OCI-LY7 (cell line): ENCODE results near the gene SLC6A6. TPM values are rescaled to one million over a fixed set of nuclear protein-coding genes. Genes with fewer than 3 reads are reported as not detected.

Experiments
- BruUV-seq: library from RNA; stranded (reverse); fragments of 400-500 nt; replicated peaks from 2 replicates; lab custom pipeline; 2021; lab: Mats Ljungman, UMichigan
- CTCF ChIA-PET: fragments of 300-600 bp; sonication (Branson Sonifier 250); formaldehyde crosslinking; loops from one replicate; lab custom pipeline; 2022; ENCODE audit warnings: antibody characterized with exemption; ENCODE audit not compliant: unreplicated experiment; lab: Charles Lee
- POLR2A ChIA-PET: fragments of 300-600 bp; sonication (Branson Sonifier 250); formaldehyde crosslinking; loops from one replicate; lab custom pipeline; 2022; ENCODE audit warnings: antibody characterized with exemption; lab: Charles Lee
- DNase-seq: peaks from one replicate; pipeline ENCODE4 v3.0.0-alpha.2; 2015; ENCODE audit warnings: low spot score
- H2AFZ ChIP-seq: fragments of 200-600 bp; sonication (generic), shearing (Covaris generic); 2 replicates; pipeline ENCODE4 v1.6.1; 2014; ENCODE audit warnings: mild to moderate bottlenecking, antibody characterized with exemption, low read length, moderate library complexity
- H3K27ac ChIP-seq: fragments of 200-600 bp; sonication (generic); 2 replicates; pipeline ENCODE4 v1.5.1; 2014; ENCODE audit warnings: mixed run types, low read depth, mild to moderate bottlenecking, moderate library complexity, low read length, inconsistent platforms; ENCODE audit not compliant: poor library complexity, severe bottlenecking
- H3K36me3 ChIP-seq: fragments of 200-600 bp; sonication (generic); 2 replicates; pipeline ENCODE4 v1.6.1; 2014; ENCODE audit warnings: mild to moderate bottlenecking, antibody characterized with exemption, low read length, moderate library complexity, mixed read lengths; ENCODE audit not compliant: insufficient read depth
- H3K4me1 ChIP-seq: fragments of 200-600 bp; sonication (generic); 2 replicates; pipeline ENCODE4 v1.5.1; 2014; ENCODE audit warnings: mild to moderate bottlenecking, low read length; ENCODE audit not compliant: insufficient read depth, poor library complexity, severe bottlenecking
- H3K4me2 ChIP-seq: fragments of 200-600 bp; sonication (generic); 2 replicates; pipeline ENCODE4 v1.6.1; 2014; ENCODE audit warnings: mild to moderate bottlenecking, low read length
- H3K4me3 ChIP-seq: fragments of 200-600 bp; sonication (generic); 2 replicates; pipeline ENCODE4 v1.5.1; 2014; ENCODE audit warnings: mild to moderate bottlenecking, low read depth, low read length; ENCODE audit not compliant: poor library complexity, severe bottlenecking
- H3K79me2 ChIP-seq: fragments of 200-600 bp; sonication (generic); 2 replicates; pipeline ENCODE4 v1.6.1; 2016; ENCODE audit warnings: low read depth, mild to moderate bottlenecking, low read length, moderate library complexity, mixed read lengths; ENCODE audit not compliant: insufficient read depth
- H3K9me2 ChIP-seq: fragments of 200-600 bp; sonication (generic); 2 replicates; pipeline ENCODE4 v1.6.1; 2016; ENCODE audit warnings: mild to moderate bottlenecking, low read length, mixed read lengths; ENCODE audit not compliant: insufficient read depth
- H3K9me3 ChIP-seq: fragments of 200-600 bp; sonication (generic); 2 replicates; pipeline ENCODE4 v1.6.1; 2014; ENCODE audit warnings: mild to moderate bottlenecking, mixed run types, low read length, mixed read lengths
- H4K20me1 ChIP-seq: fragments of 200-600 bp; sonication (generic); 2 replicates; pipeline ENCODE4 v1.6.1; 2014; ENCODE audit warnings: mild to moderate bottlenecking, antibody characterized with exemption, low read length, moderate library complexity, mixed read lengths; ENCODE audit not compliant: insufficient read depth
- EZH2phosphoT487 ChIP-seq: fragments of 200-600 bp; sonication (generic); IDR thresholded peaks from 2 replicates; pipeline ENCODE4 v1.6.1; 2018; ENCODE audit warnings: low read depth, borderline replicate concordance, mild to moderate bottlenecking, mixed run types, antibody characterized with exemption, low read length, moderate library complexity, mixed read lengths
- intact Hi-C: fragments of 100-400 bp; cut with micrococcal nuclease; formaldehyde crosslinking; loops from one replicate; pipeline ENCODE4 v1.10.0; 2022; ENCODE audit not compliant: unreplicated experiment
- total RNA-seq, 2 experiments: library from RNA; depleted of rRNA in 1 of 2; stranded (reverse); fragments of >200 nt in 1 of 2; shearing (Covaris generic) in 1 of 2; gene quantifications; 2 replicates each; pipeline ENCODE4 v1.2.3, GENCODE V29; 2014 to 2022
- TF ChIP-seq, protein P1 (sequence below): fragments of 200-600 bp; sonication (generic); conservative IDR thresholded peaks from 2 replicates; pipeline ENCODE4 v1.5.1; 2014; ENCODE audit warnings: mild to moderate bottlenecking, antibody characterized with exemption, low read length, moderate library complexity, mixed read lengths

The SLC6A6 gene
- total RNA-seq, 2 experiments from 2014 or later = 43.0 to 51.8 TPM

DNA sequence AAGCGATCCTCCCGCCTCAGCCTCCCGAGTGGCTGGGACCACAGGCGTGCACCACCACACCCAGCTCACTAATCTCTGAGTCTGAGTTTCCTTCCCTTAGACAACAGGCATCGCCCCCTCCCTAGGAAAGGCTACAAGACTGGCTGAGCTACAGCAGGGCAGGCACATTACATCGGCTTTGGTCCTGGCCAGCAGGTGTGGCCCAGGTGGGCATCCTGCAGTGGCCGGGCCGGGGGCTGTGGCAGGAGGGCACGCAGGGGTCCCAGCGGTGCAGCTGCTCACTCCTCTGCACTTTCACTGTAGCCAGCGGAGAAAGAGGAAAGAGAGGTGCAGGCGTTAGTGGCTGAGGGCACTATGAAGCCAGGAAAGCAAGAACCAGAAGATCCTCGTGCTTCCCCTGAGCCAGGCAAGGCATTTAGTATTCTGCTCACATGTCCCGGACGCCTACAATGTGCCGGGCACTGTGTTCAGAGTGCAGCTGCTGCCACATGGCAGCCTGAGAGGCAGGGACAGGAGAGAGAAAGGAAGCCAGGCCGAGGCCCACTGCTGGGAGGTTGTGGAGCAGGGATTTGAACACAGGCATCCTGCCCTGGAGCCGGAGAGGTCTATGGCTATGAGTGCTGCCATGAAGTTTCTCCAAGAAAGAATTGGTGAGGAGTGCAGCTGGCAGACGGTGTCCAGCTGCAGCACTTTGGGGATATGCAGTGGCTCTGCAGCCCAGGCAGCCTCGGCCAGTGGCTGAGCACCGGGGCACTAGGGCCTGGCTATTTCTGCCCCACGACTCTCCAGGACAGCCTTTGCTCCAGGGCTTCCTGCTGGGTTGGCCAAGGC lies 115.4 kb downstream of the SLC6A6 start:
- DNase-seq = no peak
- H3K9me2 ChIP-seq = no peaks in the 10 kb centered on the region
- ChIA-PET POLR2A (interaction anchor here (0.7 kb wide), 1 partner anchor 311 kb away, joined by 5 read pairs; no protein-coding TSS in a partner anchor), CTCF (no interaction called here)
- no peak overlapping the region for H3K27ac ChIP-seq
- no peak overlapping the region for H3K4me2 ChIP-seq
- H3K4me3 ChIP-seq = no peak overlapping the region
- intact Hi-C loops = no loop called here
- no peaks in the 10 kb centered on the region for H3K9me3 ChIP-seq
- H3K4me1 ChIP-seq = no peaks in the 10 kb centered on the region
- BruUV-seq = no TSS peak
- TF ChIP-seq, protein P1, sequence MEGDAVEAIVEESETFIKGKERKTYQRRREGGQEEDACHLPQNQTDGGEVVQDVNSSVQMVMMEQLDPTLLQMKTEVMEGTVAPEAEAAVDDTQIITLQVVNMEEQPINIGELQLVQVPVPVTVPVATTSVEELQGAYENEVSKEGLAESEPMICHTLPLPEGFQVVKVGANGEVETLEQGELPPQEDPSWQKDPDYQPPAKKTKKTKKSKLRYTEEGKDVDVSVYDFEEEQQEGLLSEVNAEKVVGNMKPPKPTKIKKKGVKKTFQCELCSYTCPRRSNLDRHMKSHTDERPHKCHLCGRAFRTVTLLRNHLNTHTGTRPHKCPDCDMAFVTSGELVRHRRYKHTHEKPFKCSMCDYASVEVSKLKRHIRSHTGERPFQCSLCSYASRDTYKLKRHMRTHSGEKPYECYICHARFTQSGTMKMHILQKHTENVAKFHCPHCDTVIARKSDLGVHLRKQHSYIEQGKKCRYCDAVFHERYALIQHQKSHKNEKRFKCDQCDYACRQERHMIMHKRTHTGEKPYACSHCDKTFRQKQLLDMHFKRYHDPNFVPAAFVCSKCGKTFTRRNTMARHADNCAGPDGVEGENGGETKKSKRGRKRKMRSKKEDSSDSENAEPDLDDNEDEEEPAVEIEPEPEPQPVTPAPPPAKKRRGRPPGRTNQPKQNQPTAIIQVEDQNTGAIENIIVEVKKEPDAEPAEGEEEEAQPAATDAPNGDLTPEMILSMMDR = no peak
- no peak for TF ChIP-seq EZH2phosphoT487
- H4K20me1 ChIP-seq = no peaks in the 10 kb centered on the region
- H3K79me2 ChIP-seq = no peaks in the 10 kb centered on the region
- no peaks in the 10 kb centered on the region for H3K36me3 ChIP-seq
- no peak overlapping the region for H2AFZ ChIP-seq

- no peak overlapping the region for H2AFZ ChIP-seq
- ChIA-PET POLR2A (no interaction called here), CTCF (no interaction called here)
- H4K20me1 ChIP-seq = no peaks in the 10 kb centered on the region
- H3K9me3 ChIP-seq = no peaks in the 10 kb centered on the region
- DNase-seq = no peak
- H3K4me2 ChIP-seq = no peak overlapping the region
- no peak overlapping the region for H3K27ac ChIP-seq
- H3K4me3 ChIP-seq = no peak overlapping the region
- H3K4me1 ChIP-seq = no peaks in the 10 kb centered on the region
- no peaks in the 10 kb centered on the region for H3K79me2 ChIP-seq
- H3K36me3 ChIP-seq = no peaks in the 10 kb centered on the region
- no peaks in the 10 kb centered on the region for H3K9me2 ChIP-seq
- intact Hi-C loops = no loop called here
- no TSS peak for BruUV-seq
- TF ChIP-seq, protein P1 = no peak
- no peak for TF ChIP-seq EZH2phosphoT487
Measured at GRCh38 chr3:14518432-14518802, 116.0 kb downstream of the SLC6A6 start.

DNA sequence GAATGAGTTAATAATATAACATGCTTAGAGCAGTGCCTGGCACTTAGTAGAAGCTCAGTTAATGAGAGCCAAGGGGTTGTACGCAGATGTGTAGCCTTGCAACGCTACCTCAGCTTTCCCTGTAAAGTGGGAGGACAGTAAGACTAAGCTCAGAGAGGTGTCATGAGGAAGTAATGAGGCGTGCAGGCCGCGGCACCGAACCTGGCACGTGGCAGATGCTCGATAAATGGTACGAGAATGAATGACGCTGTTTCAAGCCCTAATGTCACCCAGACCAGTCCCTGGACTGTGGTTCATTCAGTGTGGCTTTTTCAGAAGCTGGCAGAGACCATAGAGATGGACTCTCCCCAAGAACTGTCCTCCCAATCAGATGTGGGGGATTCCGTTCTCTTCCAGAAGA lies 116.5 kb downstream of the SLC6A6 start:
- H3K4me3 ChIP-seq = no peak overlapping the region
- intact Hi-C loops = no loop called here
- no TSS peak for BruUV-seq

More for the DNA sequence above, 116.5 kb downstream of the SLC6A6 start:
- POLR2A ChIA-PET = no interaction called here
- H3K79me2 ChIP-seq = no peaks in the 10 kb centered on the region
- no peak overlapping the region for H3K27ac ChIP-seq
- no peaks in the 10 kb centered on the region for H3K9me2 ChIP-seq
- CTCF ChIA-PET = no interaction called here
- no peaks in the 10 kb centered on the region for H3K4me1 ChIP-seq
- H2AFZ ChIP-seq = no peak overlapping the region
- no peaks in the 10 kb centered on the region for H4K20me1 ChIP-seq
- H3K9me3 ChIP-seq = no peaks in the 10 kb centered on the region
- DNase-seq = no peak
- no peaks in the 10 kb centered on the region for H3K36me3 ChIP-seq
- TF ChIP-seq, protein P1 = no peak
- TF ChIP-seq EZH2phosphoT487 = no peak
- no peak overlapping the region for H3K4me2 ChIP-seq
